CD8-positive, alpha-beta memory T cell (primary cell): Measurements from ENCODE around the gene STRN. TPM values are rescaled to one million over a fixed set of nuclear protein-coding genes. Genes with fewer than 3 reads are reported as not detected.

Experiments used
- CTCF ChIA-PET: fragments of 350-600 bp; sonication (Branson Sonifier 250); formaldehyde crosslinking; loops from one replicate; lab custom pipeline; 2021; ENCODE audit warnings: antibody characterized with exemption; lab: Charles Lee
- POLR2A ChIA-PET: fragments of 350-600 bp; sonication (Branson Sonifier 250); formaldehyde crosslinking; loops from one replicate; lab custom pipeline; 2021; ENCODE audit warnings: antibody characterized with exemption; lab: Charles Lee
- DNase-seq, 5 donors: peaks; one replicate each; pipeline versions ENCODE4 v3.0.0 to v3.0.0-alpha.2; 2020 to 2022; ENCODE audit warnings: mixed read lengths in 1 of 5
- H3K27ac ChIP-seq: one replicate; pipeline ENCODE4 v1.7.0; 2013; ENCODE audit warnings: low read depth, mild to moderate bottlenecking, low read length, moderate library complexity
- H3K27me3 ChIP-seq: 2 replicates; pipeline ENCODE4 v1.7.0; 2013; ENCODE audit warnings: low read length, mild to moderate bottlenecking; ENCODE audit not compliant: insufficient read depth, poor library complexity, severe bottlenecking
- H3K36me3 ChIP-seq: 2 replicates; pipeline ENCODE4 v1.7.0; 2013; ENCODE audit warnings: mild to moderate bottlenecking, low read length, moderate library complexity; ENCODE audit not compliant: insufficient read depth
- H3K4me1 ChIP-seq: 2 replicates; pipeline ENCODE4 v1.7.0; 2013; ENCODE audit warnings: mild to moderate bottlenecking, low read length, moderate library complexity; ENCODE audit not compliant: insufficient read depth
- H3K4me3 ChIP-seq: 2 replicates; pipeline ENCODE4 v1.7.0; 2013; ENCODE audit warnings: mild to moderate bottlenecking, low read length
- H3K9me3 ChIP-seq: 2 replicates; pipeline ENCODE4 v1.7.0; 2013; ENCODE audit warnings: mild to moderate bottlenecking, low read length
- H3K27ac Mint-ChIP-seq, 8 donors: one replicate each; pipeline ENCODE4 v1.8.0; 2020 to 2021; ENCODE audit warnings: mixed read lengths in 8 of 8, mild to moderate bottlenecking in 6 of 8, inconsistent platforms in 3 of 8, moderate library complexity in 3 of 8
- H3K27me3 Mint-ChIP-seq, 2 donors: one replicate each; pipeline ENCODE4 v1.8.0; 2020 to 2021; ENCODE audit warnings: mixed read lengths in 2 of 2, mild to moderate bottlenecking in 1 of 2, moderate library complexity in 1 of 2
- H3K36me3 Mint-ChIP-seq, 3 donors: one replicate each; pipeline ENCODE4 v1.8.0; 2020 to 2021; ENCODE audit warnings: mixed read lengths in 3 of 3, inconsistent platforms in 1 of 3, mild to moderate bottlenecking in 1 of 3
- H3K4me1 Mint-ChIP-seq, 3 donors: one replicate each; pipeline ENCODE4 v1.8.0; 2020 to 2021; ENCODE audit warnings: mixed read lengths in 3 of 3, inconsistent platforms in 1 of 3, mild to moderate bottlenecking in 1 of 3
- H3K4me3 Mint-ChIP-seq, 7 donors: one replicate each; pipeline ENCODE4 v1.8.0; 2020 to 2021; ENCODE audit warnings: mixed read lengths in 7 of 7, mild to moderate bottlenecking in 6 of 7, moderate library complexity in 4 of 7, inconsistent platforms in 2 of 7
- H3K9me3 Mint-ChIP-seq, 5 donors: one replicate each; pipeline ENCODE4 v1.8.0; 2020 to 2022; ENCODE audit warnings: mixed read lengths in 5 of 5, mild to moderate bottlenecking in 3 of 5, moderate library complexity in 2 of 5, inconsistent platforms in 1 of 5
- polyA plus RNA-seq: library from polyadenylated mRNA; unstranded; fragments of 300-500 nt; fragmentation: Illumina TruSeq; gene quantifications from one replicate; pipeline ENCODE4 v1.2.3, GENCODE V29; 2021
- total RNA-seq, 2 experiments: library from RNA; stranded (reverse); gene quantifications; one replicate each; pipeline ENCODE4 v1.2.3, GENCODE V29; 2021

Gene STRN
- total and polyA plus RNA-seq, 3 experiments from 2014 or later = 10.5 to 28.3 (median 26.9) TPM

- H3K4me1 ChIP-seq = no peaks in the 10 kb centered on the region
- no peak overlapping the region for H3K27ac ChIP-seq
- H3K36me3 ChIP-seq = peaks cover 5% of the 10 kb centered on the region
- Mint-ChIP-seq H3K9me3 (no peaks in the 10 kb centered on the region), H3K36me3 (peaks cover 4 to 20% (median 14%) of the 10 kb centered on the region in 3 donors), H3K4me3 (no peak overlapping the region), H3K4me1 (peaks cover 18 to 32% (median 28%) of the 10 kb centered on the region in 3 donors), H3K27me3 (no peaks in the 10 kb centered on the region), H3K27ac (no peak overlapping the region)
- no peak for DNase-seq
- H3K4me3 ChIP-seq = no peak overlapping the region
- CTCF ChIA-PET = no interaction called here
- H3K27me3 ChIP-seq = no peaks in the 10 kb centered on the region
- POLR2A ChIA-PET = interaction anchor here (0.5 kb wide), 1 partner anchor 300 kb away, joined by 3 read pairs; no protein-coding TSS in a partner anchor
- H3K9me3 ChIP-seq = no peaks in the 10 kb centered on the region
Measured at GRCh38 chr2:36919041-36919837, 47.1 kb downstream of the STRN start.

- Mint-ChIP-seq H3K9me3 (no peaks in the 10 kb centered on the region), H3K4me1 (peaks cover 18 to 28% (median 26%) of the 10 kb centered on the region in 3 donors), H3K4me3 (no peak overlapping the region), H3K27me3 (no peaks in the 10 kb centered on the region), H3K36me3 (peaks cover 0 to 15% (median 10%) of the 10 kb centered on the region in 3 donors), H3K27ac (no peak overlapping the region)
- no peak overlapping the region for H3K27ac ChIP-seq
- CTCF ChIA-PET = no interaction called here
- no peaks in the 10 kb centered on the region for H3K27me3 ChIP-seq
- H3K9me3 ChIP-seq = no peaks in the 10 kb centered on the region
- no peaks in the 10 kb centered on the region for H3K4me1 ChIP-seq
- H3K36me3 ChIP-seq = peaks cover 5% of the 10 kb centered on the region
- no peak overlapping the region for H3K4me3 ChIP-seq
- POLR2A ChIA-PET = interaction anchor here (0.5 to 0.6 kb wide), 2 partner anchors 301 to 752 kb away, joined by 3 to 7 read pairs; no protein-coding TSS in a partner anchor
- DNase-seq = no peak
Measured at GRCh38 chr2:36918307-36918706, 48.0 kb downstream of the STRN start.

- Mint-ChIP-seq H3K27me3 (no peaks in the 10 kb centered on the region), H3K36me3 (peaks cover 0 to 9% (median 3%) of the 10 kb centered on the region in 3 donors), H3K9me3 (no peaks in the 10 kb centered on the region), H3K27ac (peak overlapping the region in 1 of 8 donors; percentile 20), H3K4me1 (peaks cover 6 to 12% (median 11%) of the 10 kb centered on the region in 3 donors), H3K4me3 (no peak overlapping the region)
- H3K27ac ChIP-seq = no peak overlapping the region
- H3K36me3 ChIP-seq = peaks cover 5% of the 10 kb centered on the region
- ChIA-PET CTCF (no interaction called here), POLR2A (interaction anchor here (0.7 kb wide), 1 partner anchor 319 kb away, joined by 5 read pairs; no protein-coding TSS in a partner anchor)
- no peaks in the 10 kb centered on the region for H3K4me1 ChIP-seq
- H3K4me3 ChIP-seq = no peak overlapping the region
- H3K9me3 ChIP-seq = no peaks in the 10 kb centered on the region
- no peaks in the 10 kb centered on the region for H3K27me3 ChIP-seq
- DNase-seq = no peak
Measured at GRCh38 chr2:36915627-36916026, 50.7 kb downstream of the STRN start.

GRCh38 chr2:36912695-36913094 lies 53.6 kb downstream of the STRN start:
- H3K9me3 ChIP-seq = no peaks in the 10 kb centered on the region
- no peaks in the 10 kb centered on the region for H3K9me3 Mint-ChIP-seq
- POLR2A ChIA-PET = no interaction called here
- H3K27ac Mint-ChIP-seq = no peak overlapping the region
- H3K27me3 ChIP-seq = no peaks in the 10 kb centered on the region
- H3K4me3 Mint-ChIP-seq = no peak overlapping the region
- no peaks in the 10 kb centered on the region for H3K4me1 ChIP-seq
- peaks cover 6 to 11% (median 9%) of the 10 kb centered on the region in 3 donors for H3K4me1 Mint-ChIP-seq
- H3K27ac ChIP-seq = no peak overlapping the region
- H3K27me3 Mint-ChIP-seq = no peaks in the 10 kb centered on the region
- no peak overlapping the region for H3K4me3 ChIP-seq
- no peak for DNase-seq
- peaks cover 0 to 18% (median 4%) of the 10 kb centered on the region in 3 donors for H3K36me3 Mint-ChIP-seq
- peaks cover 5% of the 10 kb centered on the region for H3K36me3 ChIP-seq
- CTCF ChIA-PET = no interaction called here

- Histone ChIP-seq H3K4me1 (no peaks in the 10 kb centered on the region), H3K36me3 (peaks cover 5% of the 10 kb centered on the region), H3K27ac (no peak overlapping the region), H3K27me3 (no peaks in the 10 kb centered on the region), H3K9me3 (no peaks in the 10 kb centered on the region), H3K4me3 (no peak overlapping the region)
- H3K27ac Mint-ChIP-seq = no peak overlapping the region
- POLR2A ChIA-PET = no interaction called here
- H3K9me3 Mint-ChIP-seq = no peaks in the 10 kb centered on the region
- peaks cover 6 to 11% (median 9%) of the 10 kb centered on the region in 3 donors for H3K4me1 Mint-ChIP-seq
- no peak overlapping the region for H3K4me3 Mint-ChIP-seq
- CTCF ChIA-PET = interaction anchor here (1.2 kb wide), 1 partner anchor 56 kb away, joined by 3 read pairs; no protein-coding TSS in a partner anchor
- H3K36me3 Mint-ChIP-seq = peaks cover 0 to 25% (median 6%) of the 10 kb centered on the region in 3 donors
- no peak for DNase-seq
- H3K27me3 Mint-ChIP-seq = no peaks in the 10 kb centered on the region
Measured at GRCh38 chr2:36911012-36911411, 55.3 kb downstream of the STRN start.

GRCh38 chr2:36906277-36906676 lies 60.1 kb downstream of the STRN start:
- no peaks in the 10 kb centered on the region for H3K4me1 ChIP-seq
- H3K9me3 ChIP-seq = no peaks in the 10 kb centered on the region
- peaks cover 6 to 11% (median 11%) of the 10 kb centered on the region in 3 donors for H3K4me1 Mint-ChIP-seq
- DNase-seq = no peak
- no peak overlapping the region for H3K4me3 ChIP-seq
- no peaks in the 10 kb centered on the region for H3K27me3 ChIP-seq
- ChIA-PET CTCF (no interaction called here), POLR2A (no interaction called here)
- no peaks in the 10 kb centered on the region for H3K9me3 Mint-ChIP-seq
- H3K36me3 Mint-ChIP-seq = peaks cover 3 to 35% (median 6%) of the 10 kb centered on the region in 3 donors
- no peak overlapping the region for H3K27ac ChIP-seq
- H3K27me3 Mint-ChIP-seq = no peaks in the 10 kb centered on the region
- H3K36me3 ChIP-seq = no peaks in the 10 kb centered on the region
- no peak overlapping the region for H3K4me3 Mint-ChIP-seq
- no peak overlapping the region for H3K27ac Mint-ChIP-seq

- ChIA-PET POLR2A (no interaction called here), CTCF (no interaction called here)
- no peaks in the 10 kb centered on the region for H3K27me3 Mint-ChIP-seq
- peaks cover 6 to 11% (median 10%) of the 10 kb centered on the region in 3 donors for H3K4me1 Mint-ChIP-seq
- H3K4me1 ChIP-seq = no peaks in the 10 kb centered on the region
- H3K36me3 ChIP-seq = no peaks in the 10 kb centered on the region
- H3K4me3 Mint-ChIP-seq = no peak overlapping the region
- H3K36me3 Mint-ChIP-seq = peaks cover 3 to 45% (median 10%) of the 10 kb centered on the region in 3 donors
- no peaks in the 10 kb centered on the region for H3K27me3 ChIP-seq
- H3K27ac ChIP-seq = no peak overlapping the region
- H3K27ac Mint-ChIP-seq = no peak overlapping the region
- no peak overlapping the region for H3K4me3 ChIP-seq
- H3K9me3 Mint-ChIP-seq = no peaks in the 10 kb centered on the region
- H3K9me3 ChIP-seq = no peaks in the 10 kb centered on the region
- no peak for DNase-seq
Measured at GRCh38 chr2:36904636-36905035, 61.7 kb downstream of the STRN start.
